A549 (cell line): ENCODE results near the gene TAF8. TPM values are rescaled to one million over a fixed set of nuclear protein-coding genes. Genes with fewer than 3 reads are reported as not detected.
A peak's percentile ranks its signal among the peaks of the same experiment; 100 is the strongest.

Experiments used
- ATAC-seq, 2 experiments: fragments of 200-7000 bp in 1 of 2; fragments of >200 bp in 1 of 2; cut with Nextera tagmentation in 1 of 2; cut with Tn5 transposase in 1 of 2; 3 replicates each; pipeline versions ENCODE4 v1.8.0 to v1.9.1; 2018 to 2020; ENCODE audit warnings: mild to moderate bottlenecking in 1 of 2, moderate library complexity in 1 of 2
- CTCF ChIA-PET: fragments of 300-600 bp; sonication (Branson Sonifier 250); formaldehyde crosslinking; extraction: SDS; loops from one replicate; lab custom pipeline; 2021; ENCODE audit warnings: antibody characterized with exemption, inconsistent platforms; lab: Yijun Ruan, JAX
- POLR2A ChIA-PET: fragments of 350-600 bp; formaldehyde crosslinking; extraction: SDS; loops from one replicate; lab custom pipeline; 2021; ENCODE audit warnings: antibody characterized with exemption, inconsistent platforms; lab: Yijun Ruan, JAX
- DNase-seq, 2 experiments: peaks; one replicate each; pipeline versions ENCODE4 v3.0.0 to v3.0.0-alpha.2; 2011 to 2016; ENCODE audit warnings: low read depth in 1 of 2, low spot score in 1 of 2
- FAIRE-seq: peaks from 2 replicates; lab custom pipeline; 2011; peaks lifted over from hg19 to GRCh38; lab: Jason Lieb, UNC
- H3K27ac ChIP-seq, 2 experiments: fragments of >200 bp; sonication (Bioruptor Twin); formaldehyde crosslinking; 3 replicates each; pipeline ENCODE4 v1.5.1; 2016 to 2017
- H3K4me1 ChIP-seq: fragments of >200 bp; sonication (Bioruptor Twin); formaldehyde crosslinking; 3 replicates; pipeline ENCODE4 v1.6.1; 2016
- H3K4me2 ChIP-seq: fragments of >200 bp; sonication (Bioruptor Twin); formaldehyde crosslinking; 3 replicates; pipeline ENCODE4 v1.6.1; 2016
- H3K4me3 ChIP-seq: fragments of >200 bp; sonication (Bioruptor Twin); formaldehyde crosslinking; 3 replicates; pipeline ENCODE4 v1.5.1; 2016
- H3K9me3 ChIP-seq: fragments of >200 bp; sonication (Bioruptor Twin); formaldehyde crosslinking; 3 replicates; pipeline ENCODE4 v1.6.1; 2016
- CBX2 ChIP-seq: fragments of 200-600 bp; sonication (generic); IDR thresholded peaks from 2 replicates; pipeline ENCODE4 v1.6.1; 2016; ENCODE audit warnings: low read depth, mild to moderate bottlenecking, borderline replicate concordance
- CEBPB ChIP-seq, 2 experiments: fragments of >200 bp in 1 of 2; sonication (Bioruptor Twin) in 1 of 2; formaldehyde crosslinking in 1 of 2; IDR thresholded peaks; 2 replicates each; pipeline ENCODE4 v1.6.1; 2012 to 2016
- CHD4 ChIP-seq: fragments of 200-600 bp; sonication (generic); IDR thresholded peaks from 2 replicates; pipeline ENCODE4 v1.6.1; 2016; ENCODE audit warnings: antibody characterized with exemption, mild to moderate bottlenecking, borderline replicate concordance
- EHMT2 ChIP-seq: fragments of 200-600 bp; sonication (generic); IDR thresholded peaks from 2 replicates; pipeline ENCODE4 v1.6.1; 2016; ENCODE audit warnings: antibody characterized with exemption, low read depth, mild to moderate bottlenecking, moderate library complexity
- EP300 ChIP-seq, 2 experiments: fragments of >200 bp; sonication (Bioruptor Twin); formaldehyde crosslinking; IDR thresholded peaks; 2 replicates in 1 of 2; 3 replicates in 1 of 2; pipeline ENCODE4 v1.6.1; 2016 to 2017
- FOSL2 ChIP-seq, 2 experiments: fragments of 450-650 bp in 1 of 2; fragments of >200 bp in 1 of 2; sonication (Bioruptor Twin) in 1 of 2; formaldehyde crosslinking; IDR thresholded peaks; 2 replicates each; pipeline versions ENCODE4 v1.5.0 to v1.6.1; 2016 to 2020; ENCODE audit warnings: mild to moderate bottlenecking in 1 of 2, moderate library complexity in 1 of 2
- HOXB13 ChIP-seq: fragments of 250-450 bp; sonication (Bioruptor Pico); IDR thresholded peaks from 2 replicates; pipeline ENCODE4 v1.5.0; 2020; ENCODE audit warnings: low read depth, mild to moderate bottlenecking, moderate library complexity
- MAFK ChIP-seq: fragments of 450-650 bp; IDR thresholded peaks from 2 replicates; pipeline ENCODE4 v1.6.1; 2014; ENCODE audit not compliant: partially characterized antibody
- MAZ ChIP-seq: fragments of 150-350 bp; IDR thresholded peaks from 2 replicates; pipeline ENCODE4 v1.6.1; 2014; ENCODE audit warnings: antibody characterized with exemption, low read depth, low read length, borderline replicate concordance
- NFE2L2 ChIP-seq: fragments of 150-350 bp; conservative IDR thresholded peaks from 2 replicates; pipeline ENCODE4 v1.6.1; 2014; ENCODE audit warnings: low read length
- NR3C1 ChIP-seq: fragments of >200 bp; sonication (Bioruptor Twin); formaldehyde crosslinking; IDR thresholded peaks from 3 replicates; pipeline ENCODE4 v1.6.1; 2017
- RAD21 ChIP-seq, 2 experiments: fragments of >200 bp in 1 of 2; sonication (Bioruptor Twin) in 1 of 2; formaldehyde crosslinking in 1 of 2; IDR thresholded peaks in 1 of 2; conservative IDR thresholded peaks in 1 of 2; 2 replicates in 1 of 2; 3 replicates in 1 of 2; pipeline ENCODE4 v1.6.1; 2012 to 2018; ENCODE audit warnings: inconsistent platforms in 1 of 2
- RARB ChIP-seq: fragments of 250-450 bp; sonication (Bioruptor Pico); IDR thresholded peaks from 2 replicates; pipeline ENCODE4 v1.8.0; 2021; ENCODE audit warnings: mild to moderate bottlenecking, moderate library complexity
- ZC3H11A ChIP-seq: fragments of 450-650 bp; IDR thresholded peaks from 2 replicates; pipeline ENCODE4 v1.6.1; 2014; ENCODE audit warnings: antibody characterized with exemption, mild to moderate bottlenecking
- ZSCAN20 ChIP-seq: fragments of 250-450 bp; sonication (Bioruptor Pico); IDR thresholded peaks from 2 replicates; pipeline ENCODE4 v1.8.0; 2022; ENCODE audit warnings: mild to moderate bottlenecking, moderate library complexity
- WGBS: methylation state at CpG from one replicate; pipeline ENCODE4 v1.1.6; 2017; ENCODE audit errors: missing lambda C conversion rate; 5-methylcytosine and 5-hydroxymethylcytosine counted together
- polyA plus RNA-seq, 4 experiments: library from polyadenylated mRNA; depleted of rRNA in 3 of 4; stranded (reverse); fragments of >200 nt; fragmentation: RNase III in 1 of 4; extraction: RNeasy Plus Mini Kit Qiagen cat#74134 plus additional on column Dnase treatment in 1 of 4; gene quantifications; 2 replicates in 3 of 4; 3 replicates in 1 of 4; pipeline ENCODE4 v1.2.3, GENCODE V29; 2011 to 2017
- TF ChIP-seq, protein P1 (sequence below): fragments of 250-450 bp; sonication (Bioruptor Pico); IDR thresholded peaks from 2 replicates; pipeline ENCODE4 v1.5.0; 2021; ENCODE audit warnings: mild to moderate bottlenecking, moderate library complexity, borderline replicate concordance
- TF ChIP-seq, protein P2 (sequence below): IDR thresholded peaks from 2 replicates; pipeline ENCODE4 v1.6.1; 2012
- TF ChIP-seq, protein P3 (sequence below): fragments of >200 bp; sonication (Bioruptor Twin); formaldehyde crosslinking; IDR thresholded peaks from 3 replicates; pipeline ENCODE4 v1.5.1; 2016
- TF ChIP-seq, protein P4 (sequence below): fragments of 450-650 bp; IDR thresholded peaks from 2 replicates; pipeline ENCODE4 v1.6.1; 2014; ENCODE audit warnings: antibody characterized with exemption

Gene TAF8
- polyA plus RNA-seq, 2 of the 4 experiments (the other 2 are of a cell fraction): 14.0 to 18.7 TPM

DNA sequence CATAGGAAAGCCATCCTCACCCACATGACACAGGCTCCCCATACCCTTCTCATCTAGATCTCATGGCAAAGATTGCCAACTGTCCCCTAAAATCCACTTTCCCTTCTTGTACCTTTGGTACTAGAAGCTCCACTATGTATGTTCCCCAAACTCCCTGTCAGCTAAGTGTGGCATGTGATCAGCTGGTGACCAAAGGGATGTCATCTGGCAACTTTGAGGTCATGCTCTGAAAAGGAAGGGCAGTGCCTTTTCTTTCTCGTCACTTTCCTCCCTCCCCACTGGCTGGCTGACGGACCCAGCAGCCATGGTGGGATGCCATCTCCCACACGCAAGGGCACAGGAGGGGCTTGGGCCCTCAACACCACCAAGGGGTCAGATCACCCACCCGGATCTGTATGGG, 23.8 kb upstream of the TAF8 start:
- Histone ChIP-seq H3K4me2 (no peak overlapping the region), H3K9me3 (no peaks in the 10 kb centered on the region), H3K4me1 (peaks cover 31% of the 10 kb centered on the region), H3K27ac (peak overlapping the region in 1 of 2 experiments; percentile 90; a peak in 3 of 6 replicates)
- no peak for ATAC-seq
- CTCF ChIA-PET: interaction anchor here (0.8 to 1.0 kb wide), 2 partner anchors 17 to 226 kb away, joined by 3 to 8 read pairs; no protein-coding TSS in a partner anchor
- TF ChIP-seq, protein P1, sequence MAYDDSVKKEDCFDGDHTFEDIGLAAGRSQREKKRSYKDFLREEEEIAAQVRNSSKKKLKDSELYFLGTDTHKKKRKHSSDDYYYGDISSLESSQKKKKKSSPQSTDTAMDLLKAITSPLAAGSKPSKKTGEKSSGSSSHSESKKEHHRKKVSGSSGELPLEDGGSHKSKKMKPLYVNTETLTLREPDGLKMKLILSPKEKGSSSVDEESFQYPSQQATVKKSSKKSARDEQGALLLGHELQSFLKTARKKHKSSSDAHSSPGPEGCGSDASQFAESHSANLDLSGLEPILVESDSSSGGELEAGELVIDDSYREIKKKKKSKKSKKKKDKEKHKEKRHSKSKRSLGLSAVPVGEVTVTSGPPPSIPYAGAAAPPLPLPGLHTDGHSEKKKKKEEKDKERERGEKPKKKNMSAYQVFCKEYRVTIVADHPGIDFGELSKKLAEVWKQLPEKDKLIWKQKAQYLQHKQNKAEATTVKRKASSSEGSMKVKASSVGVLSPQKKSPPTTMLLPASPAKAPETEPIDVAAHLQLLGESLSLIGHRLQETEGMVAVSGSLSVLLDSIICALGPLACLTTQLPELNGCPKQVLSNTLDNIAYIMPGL: no peak
- no peak for TF ChIP-seq RARB (CRISPR knock-in tag)
- TF ChIP-seq, protein P2, sequence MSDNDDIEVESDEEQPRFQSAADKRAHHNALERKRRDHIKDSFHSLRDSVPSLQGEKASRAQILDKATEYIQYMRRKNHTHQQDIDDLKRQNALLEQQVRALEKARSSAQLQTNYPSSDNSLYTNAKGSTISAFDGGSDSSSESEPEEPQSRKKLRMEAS: no peak
- TF ChIP-seq, all 56 proteins: peak for 0
- H3K4me3 ChIP-seq: no peak overlapping the region
- WGBS: 66% methylated on average over 4 of the region's 4 CpGs
- DNase-seq (no peak), FAIRE-seq (no peak)
- POLR2A ChIA-PET: no interaction called here

DNA sequence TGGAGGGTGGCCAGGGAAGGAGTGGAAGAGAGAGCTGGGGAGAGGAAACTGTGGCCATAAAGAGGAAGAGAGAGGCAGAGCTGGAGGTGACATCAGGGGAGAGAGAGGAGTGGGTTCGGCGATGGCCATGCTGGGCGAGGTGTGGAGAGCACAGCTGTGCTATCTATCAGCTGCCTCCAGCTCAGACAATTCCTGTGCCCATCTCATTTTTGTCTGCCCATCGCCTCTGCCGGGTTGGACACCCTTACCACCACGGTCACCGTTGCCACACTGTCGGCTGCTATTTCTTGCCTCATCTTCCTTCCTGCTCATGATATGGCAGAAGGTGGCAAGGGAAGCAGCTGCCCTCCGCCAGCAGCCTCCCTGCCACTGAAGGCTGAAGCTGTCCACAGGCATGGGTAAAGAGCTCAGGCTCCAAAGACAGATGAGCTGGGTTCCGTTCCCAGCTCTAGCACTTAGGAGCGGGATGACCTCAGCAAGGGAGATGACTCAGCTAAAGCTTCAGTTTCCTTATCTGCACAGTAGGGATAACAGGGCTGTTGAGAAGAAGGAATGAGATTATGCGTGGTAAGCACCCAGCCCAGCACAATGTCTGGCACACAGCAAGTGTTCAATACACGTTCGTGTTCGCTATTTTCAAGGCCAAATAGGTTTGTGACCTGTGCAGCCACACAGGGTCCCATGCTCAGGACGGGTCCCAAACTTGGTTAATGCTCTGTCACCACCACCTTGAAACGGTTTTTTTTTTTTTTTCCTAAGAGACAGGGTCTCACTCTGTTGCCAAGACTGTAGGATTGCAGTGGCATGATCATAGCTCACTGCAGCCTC, 21.9 kb upstream of the TAF8 start:
- Histone ChIP-seq H3K9me3 (no peaks in the 10 kb centered on the region), H3K27ac (peak overlapping the region; percentile 89 to 90), H3K4me3 (no peak overlapping the region), H3K4me1 (peaks cover 31% of the 10 kb centered on the region), H3K4me2 (peak overlapping the region; percentile 65)
- ATAC-seq (peak; percentile 76 to 88), FAIRE-seq (no peak), DNase-seq (peak; percentile 62 to 72)
- POLR2A ChIA-PET: interaction anchor here (0.5 kb wide), 1 partner anchor 133 kb away, joined by 4 read pairs; no protein-coding TSS in a partner anchor
- CTCF ChIA-PET: interaction anchor here (1.1 to 3.9 kb wide), 4 partner anchors 10 to 241 kb away, joined by 3 to 25 read pairs (median 7); partner anchors contain the start of gene TOMM6
- TF ChIP-seq FOSL2 (IDR thresholded peaks at IDR 0.05) (no peak), FOSL2 (CRISPR knock-in tag; IDR thresholded peaks at IDR 0.05) (peak; percentile 58), MAFK (peak; percentile 97), RAD21 (conservative IDR thresholded peaks at IDR 0.05 in 1 of 2, IDR thresholded peaks at IDR 0.05 in 1 of 2) (no peak), NR3C1 (no peak), CBX2 (no peak), NFE2L2 (peak; percentile 70), MAZ (no peak)
- TF ChIP-seq, protein P3, sequence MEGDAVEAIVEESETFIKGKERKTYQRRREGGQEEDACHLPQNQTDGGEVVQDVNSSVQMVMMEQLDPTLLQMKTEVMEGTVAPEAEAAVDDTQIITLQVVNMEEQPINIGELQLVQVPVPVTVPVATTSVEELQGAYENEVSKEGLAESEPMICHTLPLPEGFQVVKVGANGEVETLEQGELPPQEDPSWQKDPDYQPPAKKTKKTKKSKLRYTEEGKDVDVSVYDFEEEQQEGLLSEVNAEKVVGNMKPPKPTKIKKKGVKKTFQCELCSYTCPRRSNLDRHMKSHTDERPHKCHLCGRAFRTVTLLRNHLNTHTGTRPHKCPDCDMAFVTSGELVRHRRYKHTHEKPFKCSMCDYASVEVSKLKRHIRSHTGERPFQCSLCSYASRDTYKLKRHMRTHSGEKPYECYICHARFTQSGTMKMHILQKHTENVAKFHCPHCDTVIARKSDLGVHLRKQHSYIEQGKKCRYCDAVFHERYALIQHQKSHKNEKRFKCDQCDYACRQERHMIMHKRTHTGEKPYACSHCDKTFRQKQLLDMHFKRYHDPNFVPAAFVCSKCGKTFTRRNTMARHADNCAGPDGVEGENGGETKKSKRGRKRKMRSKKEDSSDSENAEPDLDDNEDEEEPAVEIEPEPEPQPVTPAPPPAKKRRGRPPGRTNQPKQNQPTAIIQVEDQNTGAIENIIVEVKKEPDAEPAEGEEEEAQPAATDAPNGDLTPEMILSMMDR: no peak
- 65% methylated on average over 17 of the region's 17 CpGs for WGBS

DNA sequence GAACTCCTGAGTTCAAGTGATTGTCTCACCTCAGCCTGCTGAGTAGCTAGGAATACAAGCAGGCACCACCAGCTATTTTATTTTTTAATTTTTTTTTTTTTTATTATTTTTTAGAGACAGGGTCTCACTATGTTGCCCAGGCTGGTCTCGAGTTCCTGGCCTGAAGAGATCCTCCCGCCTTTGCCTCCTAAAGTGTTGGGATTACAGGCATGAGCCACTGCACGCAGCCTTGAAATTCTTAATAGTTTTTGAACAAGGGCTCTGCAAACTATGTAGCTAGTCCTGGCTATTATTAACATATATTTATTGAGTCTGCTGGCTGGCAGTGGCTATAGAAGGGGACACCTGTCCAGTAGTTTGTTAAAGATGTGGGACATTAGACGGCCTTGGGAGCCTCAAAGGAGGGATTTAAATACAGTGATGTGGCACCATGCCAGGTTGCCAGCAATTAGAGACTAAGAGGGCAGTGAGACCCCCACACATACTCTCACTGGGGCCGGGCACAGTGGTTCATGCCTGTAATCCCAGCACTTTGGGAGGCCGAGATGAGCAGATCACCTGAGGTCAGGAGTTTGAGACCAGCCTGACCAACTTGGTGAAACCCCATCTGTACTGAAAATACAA, 21.1 kb upstream of the TAF8 start:
- Histone ChIP-seq H3K9me3 (no peaks in the 10 kb centered on the region), H3K27ac (peak overlapping the region; percentile 89 to 90), H3K4me1 (peaks cover 31% of the 10 kb centered on the region), H3K4me3 (no peak overlapping the region), H3K4me2 (peak overlapping the region; percentile 65)
- ATAC-seq: no peak
- WGBS: 88% methylated on average over 6 of the region's 6 CpGs
- TF ChIP-seq MAZ: no peak
- TF ChIP-seq, protein P4, sequence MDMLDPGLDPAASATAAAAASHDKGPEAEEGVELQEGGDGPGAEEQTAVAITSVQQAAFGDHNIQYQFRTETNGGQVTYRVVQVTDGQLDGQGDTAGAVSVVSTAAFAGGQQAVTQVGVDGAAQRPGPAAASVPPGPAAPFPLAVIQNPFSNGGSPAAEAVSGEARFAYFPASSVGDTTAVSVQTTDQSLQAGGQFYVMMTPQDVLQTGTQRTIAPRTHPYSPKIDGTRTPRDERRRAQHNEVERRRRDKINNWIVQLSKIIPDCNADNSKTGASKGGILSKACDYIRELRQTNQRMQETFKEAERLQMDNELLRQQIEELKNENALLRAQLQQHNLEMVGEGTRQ: no peak
- TF ChIP-seq EP300 (IDR thresholded peaks at IDR 0.05): no peak
- no peak for TF ChIP-seq ZC3H11A
- TF ChIP-seq CEBPB (IDR thresholded peaks at IDR 0.05): no peak
- TF ChIP-seq CHD4: no peak
- no peak for TF ChIP-seq FOSL2 (IDR thresholded peaks at IDR 0.05)
- no peak for TF ChIP-seq FOSL2 (CRISPR knock-in tag; IDR thresholded peaks at IDR 0.05)
- no peak for TF ChIP-seq RARB (CRISPR knock-in tag)
- TF ChIP-seq, protein P3: no peak
- TF ChIP-seq EHMT2: no peak
- TF ChIP-seq HOXB13: no peak
- TF ChIP-seq ZSCAN20: no peak
- ChIA-PET CTCF (interaction anchor here (1.1 to 3.9 kb wide), 4 partner anchors 11 to 242 kb away, joined by 3 to 25 read pairs (median 7); partner anchors contain the start of gene TOMM6), POLR2A (no interaction called here)
- no peak for FAIRE-seq
- DNase-seq: no peak
